SU-DHL-6 (cell line): ENCODE measurements around the gene KDM2B.

Experiments used
- H2AFZ ChIP-seq: fragments of 200-600 bp; sonication (generic); 2 replicates; pipeline ENCODE4 v1.6.1; 2014; ENCODE audit warnings: low read depth, mild to moderate bottlenecking, moderate library complexity, mixed read lengths, antibody characterized with exemption, low read length; ENCODE audit not compliant: severe bottlenecking
- H3F3A ChIP-seq: fragments of 200-600 bp; shearing (Covaris generic); 2 replicates; pipeline ENCODE4 v1.6.0; 2016; ENCODE audit warnings: antibody characterized with exemption, mild to moderate bottlenecking; ENCODE audit not compliant: insufficient read depth
- H3K27ac ChIP-seq: fragments of 200-600 bp; sonication (generic); 2 replicates; pipeline ENCODE4 v1.5.1; 2016; ENCODE audit warnings: low read depth, mild to moderate bottlenecking, low read length, moderate library complexity, mixed read lengths
- H3K27me3 ChIP-seq: fragments of 200-600 bp; sonication (generic), shearing (Covaris generic); 2 replicates; pipeline ENCODE4 v1.6.0; 2014; ENCODE audit warnings: mild to moderate bottlenecking, low read length
- H3K36me3 ChIP-seq: fragments of 200-600 bp; sonication (generic); 2 replicates; pipeline ENCODE4 v1.6.1; 2014; ENCODE audit warnings: mild to moderate bottlenecking, low read length, mixed read lengths
- H3K4me2 ChIP-seq: fragments of 300-600, 200-600 bp; shearing (Covaris generic), sonication (generic); 2 replicates; pipeline ENCODE4 v1.6.0; 2014; ENCODE audit warnings: low read length, low read depth, mild to moderate bottlenecking; ENCODE audit not compliant: poor library complexity, severe bottlenecking
- H3K4me3 ChIP-seq: fragments of 200-600 bp; sonication (generic); 2 replicates; pipeline ENCODE4 v1.5.1; 2014; ENCODE audit warnings: antibody characterized with exemption, low read length, mild to moderate bottlenecking, mixed read lengths; ENCODE audit not compliant: insufficient read depth, poor library complexity, severe bottlenecking
- H3K79me2 ChIP-seq: fragments of 200-600 bp; sonication (generic); 2 replicates; pipeline ENCODE4 v1.6.1; 2014; ENCODE audit warnings: mild to moderate bottlenecking, low read length, moderate library complexity; ENCODE audit not compliant: insufficient read depth
- H3K9ac ChIP-seq: fragments of 200-600 bp; sonication (generic); 2 replicates; pipeline ENCODE4 v1.7.0; 2014; ENCODE audit warnings: mild to moderate bottlenecking, low read length
- H3K9me2 ChIP-seq: fragments of 200-600 bp; sonication (generic); replicated peaks from 2 replicates; pipeline ENCODE4 v1.6.1; 2014; ENCODE audit warnings: low read length; ENCODE audit not compliant: insufficient read depth
- H3K9me3 ChIP-seq: fragments of 200-600 bp; sonication (generic); 2 replicates; pipeline ENCODE4 v1.6.1; 2014; ENCODE audit warnings: low read length, mixed read lengths; ENCODE audit not compliant: insufficient read depth
- H4K20me1 ChIP-seq: fragments of 200-600 bp; sonication (generic); 2 replicates; pipeline ENCODE4 v1.6.1; 2014; ENCODE audit warnings: low read depth, mild to moderate bottlenecking, antibody characterized with exemption, low read length, moderate library complexity, mixed read lengths
- CTCF ChIP-seq: fragments of 200-600 bp; sonication (generic); IDR thresholded peaks from one replicate; pipeline ENCODE4 v1.5.1; 2017; ENCODE audit warnings: antibody characterized with exemption, mild to moderate bottlenecking, low read length, moderate library complexity; ENCODE audit not compliant: insufficient read depth, poor library complexity, severe bottlenecking
- EZH2phosphoT487 ChIP-seq: fragments of 200-600 bp; sonication (generic), shearing (Covaris generic); conservative IDR thresholded peaks from 2 replicates; pipeline ENCODE4 v1.6.1; 2018; ENCODE audit warnings: mild to moderate bottlenecking, antibody characterized with exemption, low read length, moderate library complexity, mixed read lengths

The KDM2B gene

DNA sequence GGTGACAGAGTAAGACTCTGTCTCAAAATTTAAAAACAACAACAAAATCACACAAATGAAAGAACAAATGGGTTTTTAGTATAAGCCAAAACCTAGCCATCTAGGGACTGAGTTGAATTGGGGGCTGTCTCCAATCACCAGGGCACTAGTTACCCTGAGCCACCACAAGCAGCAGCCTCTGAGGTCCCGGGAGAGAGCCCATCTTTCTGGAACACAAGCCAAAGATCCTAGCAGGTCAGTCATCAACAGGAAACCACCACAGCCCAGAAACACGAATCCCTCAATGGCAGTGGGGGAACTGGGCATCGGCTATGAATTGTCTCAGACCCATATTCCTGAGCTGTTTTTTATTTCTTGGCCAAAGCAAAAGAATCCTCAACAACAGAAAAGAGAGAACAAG is 75.3 kb downstream of the KDM2B start:
- Histone ChIP-seq H3K27me3 (no peaks in the 10 kb centered on the region), H3K9me2 (no peaks in the 10 kb centered on the region), H3K4me3 (no peak overlapping the region), H3K27ac (no peak overlapping the region), H3K9ac (no peak overlapping the region), H2AFZ (no peak overlapping the region), H4K20me1 (no peaks in the 10 kb centered on the region), H3K4me2 (no peak overlapping the region), H3K9me3 (no peaks in the 10 kb centered on the region), H3F3A (no peaks in the 10 kb centered on the region; the same call in 1 of the 2 replicates), H3K36me3 (no peaks in the 10 kb centered on the region), H3K79me2 (no peaks in the 10 kb centered on the region)
- TF ChIP-seq CTCF: no peak
- TF ChIP-seq EZH2phosphoT487: no peak

DNA sequence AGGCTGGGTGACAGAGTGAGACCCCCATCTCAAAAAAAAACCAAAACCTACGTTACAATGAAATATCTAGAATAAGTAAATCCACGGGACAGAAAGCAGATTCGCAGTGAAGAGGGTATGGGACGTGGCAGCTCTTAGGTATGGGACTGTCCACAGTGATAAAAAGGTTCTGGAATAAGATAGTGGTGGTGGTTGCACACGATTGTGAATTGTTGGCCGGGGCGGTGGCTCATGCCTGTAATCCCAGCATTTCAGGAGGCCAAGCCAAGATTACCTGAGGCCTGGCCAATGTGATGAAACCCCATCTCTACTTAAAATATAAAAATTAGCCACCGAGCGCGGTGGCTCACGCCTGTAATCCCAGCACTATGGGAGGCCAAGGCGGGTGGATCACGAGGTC is 76.3 kb downstream of the KDM2B start:
- H3K79me2 ChIP-seq: no peaks in the 10 kb centered on the region
- H3K9ac ChIP-seq: no peak overlapping the region
- H3K4me3 ChIP-seq: no peak overlapping the region
- no peak for TF ChIP-seq EZH2phosphoT487
- TF ChIP-seq CTCF: no peak
- H3K27ac ChIP-seq: no peak overlapping the region
- no peaks in the 10 kb centered on the region for H3K27me3 ChIP-seq
- no peak overlapping the region for H3K4me2 ChIP-seq
- H3K9me3 ChIP-seq: no peaks in the 10 kb centered on the region
- H4K20me1 ChIP-seq: no peaks in the 10 kb centered on the region
- no peaks in the 10 kb centered on the region for H3K9me2 ChIP-seq
- H3K36me3 ChIP-seq: no peaks in the 10 kb centered on the region
- no peak overlapping the region for H2AFZ ChIP-seq
- no peaks in the 10 kb centered on the region; the same call in 1 of the 2 replicates for H3F3A ChIP-seq

DNA sequence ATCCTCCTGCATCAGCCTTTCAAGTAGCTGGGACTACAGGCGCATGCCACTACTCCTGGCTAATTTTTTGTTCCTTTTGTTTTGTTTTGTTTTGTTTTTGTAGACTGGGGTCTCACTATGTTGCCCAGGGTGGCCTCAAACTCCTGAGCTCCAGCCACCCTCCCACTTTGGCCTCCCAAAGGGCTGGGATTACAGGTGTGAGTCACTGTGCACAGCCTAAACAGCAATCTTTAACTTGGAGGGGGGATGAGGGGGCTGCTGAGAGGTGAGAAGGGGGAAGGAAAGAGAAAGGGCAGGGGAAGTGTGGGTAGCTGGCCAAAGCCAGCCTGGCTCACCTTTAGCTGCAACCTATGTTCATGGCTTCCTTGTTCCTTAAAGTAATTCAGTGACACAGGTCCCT is 77.4 kb downstream of the KDM2B start:
- H3K36me3 ChIP-seq: no peaks in the 10 kb centered on the region
- no peaks in the 10 kb centered on the region; the same call in 1 of the 2 replicates for H3F3A ChIP-seq
- H3K9me3 ChIP-seq: no peaks in the 10 kb centered on the region
- H3K9ac ChIP-seq: no peak overlapping the region
- H2AFZ ChIP-seq: no peak overlapping the region
- no peak overlapping the region for H3K4me2 ChIP-seq
- no peaks in the 10 kb centered on the region for H4K20me1 ChIP-seq
- no peak overlapping the region for H3K4me3 ChIP-seq
- no peak overlapping the region for H3K27ac ChIP-seq
- H3K27me3 ChIP-seq: no peaks in the 10 kb centered on the region
- H3K79me2 ChIP-seq: no peaks in the 10 kb centered on the region
- H3K9me2 ChIP-seq: no peaks in the 10 kb centered on the region
- no peak for TF ChIP-seq CTCF
- TF ChIP-seq EZH2phosphoT487: no peak
